ENCODE results near the gene CNGA2. TPM values are rescaled to one million over a fixed set of nuclear protein-coding genes. Genes with fewer than 3 reads are reported as not detected.

The CNGA2 gene
- total RNA-seq, result not detected
- not detected for polyA plus RNA-seq (2013, experiment 1 of 2)
- polyA plus RNA-seq (2013, experiment 2 of 2), result not detected
- 0 to 0.11 (median 0) reads per million in 172 experiments for total RNA-seq

DNA sequence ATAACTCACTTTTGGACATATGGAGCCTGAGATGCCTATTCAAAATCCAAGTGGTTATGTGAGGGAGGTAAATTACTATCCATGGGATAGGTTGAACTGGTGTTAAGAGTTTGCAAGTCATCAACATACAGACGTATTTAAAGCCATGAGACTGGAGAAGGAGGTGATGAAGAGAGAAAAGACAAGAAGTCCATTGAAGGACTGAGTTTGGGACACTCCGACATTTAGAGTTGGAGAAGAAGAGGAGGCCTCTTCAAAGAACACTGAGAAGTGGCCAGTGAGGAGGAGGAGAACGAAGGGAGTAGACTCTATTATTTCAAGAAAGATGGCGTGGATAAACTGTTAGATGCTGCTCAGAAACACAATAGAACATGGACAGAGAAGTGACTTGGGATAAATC, at the start of gene CNGA2:
Gene CNGA2 (plus strand): TSS at position 301 of the 400 bp plus-strand sequence. CDS start 3,738 bp downstream, outside the sequence.
- CTCF ChIA-PET, result no interaction called here
- no peaks in the 10 kb centered on the region for H3K9me3 Mint-ChIP-seq
- POLR2A ChIA-PET, result no interaction called here
- Histone ChIP-seq H3K4me3 (ENCODE audit: low read length) (no peak within 1 kb of the TSS), H3K27ac (ENCODE audit: low read depth in 1 of 2, low read length in 2 of 2) (no peak within 1 kb of the TSS), H3K27me3 (ENCODE audit: control insufficient read depth in 1 of 2, insufficient read depth in 2 of 2, low read length in 2 of 2) (no peaks in the 10 kb centered on the region), H3K4me1 (ENCODE audit: insufficient read depth, low read length) (no peaks in the 10 kb centered on the region), H3K36me3 (ENCODE audit: insufficient read depth, low read length) (no peaks in the 10 kb centered on the region), H3K9me3 (ENCODE audit: control insufficient read depth in 1 of 2, insufficient read depth in 1 of 2, low read length in 2 of 2) (no peaks in the 10 kb centered on the region)
- no peak within 1 kb of the TSS for H3K4me3 Mint-ChIP-seq
- H3K27ac Mint-ChIP-seq, result no peak within 1 kb of the TSS
- no peak for ATAC-seq (ENCODE audit: poor library complexity)
- no peak for DNase-seq
- no peaks in the 10 kb centered on the region for H3K4me1 Mint-ChIP-seq (ENCODE audit: low read depth)
- H3K27me3 Mint-ChIP-seq, result peaks cover 25% of the 10 kb centered on the region
- TF ChIP-seq CTCF (IDR thresholded peaks at IDR 0.05), result no peak
- H3K36me3 Mint-ChIP-seq (ENCODE audit: low read depth), result no peaks in the 10 kb centered on the region
- intact Hi-C loops (cut with DNase I, micrococcal nuclease), result no loop called here

- H3K4me1 ChIP-seq (ENCODE audit: insufficient read depth, low read length), result no peaks in the 10 kb centered on the region
- H3K36me3 ChIP-seq (ENCODE audit: insufficient read depth, low read length), result no peaks in the 10 kb centered on the region
- intact Hi-C loops (cut with DNase I, micrococcal nuclease), result no loop called here
- no peaks in the 10 kb centered on the region for H3K36me3 Mint-ChIP-seq (ENCODE audit: low read depth)
- ATAC-seq (ENCODE audit: poor library complexity), result no peak
- no peaks in the 10 kb centered on the region for H3K27me3 ChIP-seq (ENCODE audit: control insufficient read depth in 1 of 2, insufficient read depth in 2 of 2, low read length in 2 of 2)
- no peak overlapping the region for H3K27ac Mint-ChIP-seq
- no peak overlapping the region for H3K4me3 Mint-ChIP-seq
- ChIA-PET CTCF (no interaction called here), POLR2A (no interaction called here)
- no peaks in the 10 kb centered on the region for H3K9me3 Mint-ChIP-seq
- H3K27ac ChIP-seq (ENCODE audit: low read depth in 1 of 2, low read length in 2 of 2), result no peak overlapping the region
- H3K27me3 Mint-ChIP-seq, result peaks cover under 1% of the 10 kb centered on the region
- H3K9me3 ChIP-seq (ENCODE audit: control insufficient read depth in 1 of 2, insufficient read depth in 1 of 2, low read length in 2 of 2), result no peaks in the 10 kb centered on the region
- TF ChIP-seq CTCF (IDR thresholded peaks at IDR 0.05), result no peak
- DNase-seq, result no peak
- no peaks in the 10 kb centered on the region for H3K4me1 Mint-ChIP-seq (ENCODE audit: low read depth)
- H3K4me3 ChIP-seq (ENCODE audit: low read length), result no peak overlapping the region
These were observed 46.9 kb upstream of the CNGA2 start for GRCh38 chrX:151687635-151688034.

DNA sequence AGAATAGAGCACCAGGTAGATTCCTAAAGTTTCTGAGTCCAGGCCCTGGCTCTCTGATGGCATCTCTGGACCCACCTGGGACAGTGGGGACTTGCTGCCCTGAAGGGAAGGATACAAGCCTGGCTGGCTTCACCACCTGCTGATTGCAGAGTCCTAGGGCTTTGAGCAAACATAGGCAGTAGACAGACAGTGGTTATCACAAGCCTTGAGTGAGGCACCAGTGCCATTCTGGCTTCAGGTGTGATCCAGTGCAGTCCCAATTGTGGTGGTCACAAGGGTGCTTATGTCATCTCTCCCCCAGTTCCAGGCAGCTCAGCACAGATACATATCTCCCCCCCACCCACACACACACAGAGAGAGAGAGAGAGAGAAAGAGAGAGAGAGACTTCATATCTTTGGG, 45.9 kb upstream of the CNGA2 start:
- Mint-ChIP-seq H3K27ac (no peak overlapping the region), H3K4me3 (no peak overlapping the region), H3K36me3 (ENCODE audit: low read depth) (no peaks in the 10 kb centered on the region), H3K9me3 (no peaks in the 10 kb centered on the region), H3K27me3 (peaks cover 9% of the 10 kb centered on the region), H3K4me1 (ENCODE audit: low read depth) (no peaks in the 10 kb centered on the region)
- no peaks in the 10 kb centered on the region for H3K27me3 ChIP-seq (ENCODE audit: control insufficient read depth in 1 of 2, insufficient read depth in 2 of 2, low read length in 2 of 2)
- ATAC-seq (ENCODE audit: poor library complexity), result no peak
- H3K9me3 ChIP-seq (ENCODE audit: control insufficient read depth in 1 of 2, insufficient read depth in 1 of 2, low read length in 2 of 2), result no peaks in the 10 kb centered on the region
- TF ChIP-seq CTCF (IDR thresholded peaks at IDR 0.05), result no peak
- CTCF ChIA-PET, result no interaction called here
- no peaks in the 10 kb centered on the region for H3K4me1 ChIP-seq (ENCODE audit: insufficient read depth, low read length)
- POLR2A ChIA-PET, result no interaction called here
- no peak overlapping the region for H3K27ac ChIP-seq (ENCODE audit: low read depth in 1 of 2, low read length in 2 of 2)
- intact Hi-C loops (cut with DNase I, micrococcal nuclease), result no loop called here
- no peaks in the 10 kb centered on the region for H3K36me3 ChIP-seq (ENCODE audit: insufficient read depth, low read length)
- DNase-seq, result no peak
- no peak overlapping the region for H3K4me3 ChIP-seq (ENCODE audit: low read length)
